K562 (cell line): ENCODE data around the gene PMEPA1. TPM values are rescaled to one million over a fixed set of nuclear protein-coding genes. Genes with fewer than 3 reads are reported as not detected.
A peak's percentile ranks its signal among the peaks of the same experiment; 100 is the strongest.

ENCODE experiments used
- FOS ChIP-seq: IDR thresholded peaks from 3 replicates; pipeline ENCODE4 v1.6.1; 2011; ENCODE audit not compliant: insufficient read length; ENCODE audit errors: extremely low read depth
- HLTF ChIP-seq: fragments of 450-650 bp; IDR thresholded peaks from 2 replicates; pipeline ENCODE4 v1.6.1; 2016
- MECOM ChIP-seq: fragments of 250-450 bp; sonication (Bioruptor Pico); IDR thresholded peaks from 2 replicates; pipeline ENCODE4 v1.8.0; 2022; ENCODE audit warnings: inconsistent platforms
- NCOA6 ChIP-seq: fragments of 450-650 bp; IDR thresholded peaks from 2 replicates; pipeline ENCODE4 v1.6.1; 2017; ENCODE audit warnings: mild to moderate bottlenecking
- NFYB ChIP-seq: IDR thresholded peaks from 2 replicates; pipeline ENCODE4 v1.6.1; 2011; ENCODE audit warnings: mild to moderate bottlenecking, moderate library complexity; ENCODE audit not compliant: insufficient read length; ENCODE audit errors: extremely low read depth
- PCBP2 ChIP-seq: fragments of 200-400 bp; formaldehyde crosslinking; IDR thresholded peaks from 2 replicates; pipeline ENCODE4 v1.6.1; 2018; ENCODE audit warnings: low read length, low read depth, mild to moderate bottlenecking, moderate library complexity; ENCODE audit not compliant: poor library complexity, severe bottlenecking
- PHF21A ChIP-seq: fragments of 450-650 bp; IDR thresholded peaks from 2 replicates; pipeline ENCODE4 v1.6.1; 2017; ENCODE audit warnings: low read depth, borderline replicate concordance
- RAD51 ChIP-seq: fragments of 450-650 bp; IDR thresholded peaks from 2 replicates; pipeline ENCODE4 v1.7.1; 2016; ENCODE audit warnings: low read depth, mild to moderate bottlenecking, borderline replicate concordance
- RB1 ChIP-seq: fragments of 450-650 bp; IDR thresholded peaks from 2 replicates; pipeline ENCODE4 v1.6.1; 2017; ENCODE audit warnings: low read depth, mild to moderate bottlenecking
- RUNX1 ChIP-seq: sonication (generic); IDR thresholded peaks from 2 replicates; pipeline ENCODE4 v1.6.1; 2016; ENCODE audit warnings: antibody characterized with exemption, low read depth
- SAP30 ChIP-seq: fragments of 200-600 bp; sonication (generic); IDR thresholded peaks from 2 replicates; pipeline ENCODE4 v1.6.1; 2012; ENCODE audit warnings: borderline replicate concordance, low read depth, mild to moderate bottlenecking, moderate library complexity, low read length, control low read depth, inconsistent platforms; ENCODE audit not compliant: insufficient read depth, poor library complexity, severe bottlenecking
- YBX1 ChIP-seq: fragments of 450-650 bp; IDR thresholded peaks from 2 replicates; pipeline ENCODE4 v1.7.1; 2016; ENCODE audit warnings: mild to moderate bottlenecking
- ZNF263 ChIP-seq: sonication (generic); formaldehyde crosslinking; IDR thresholded peaks from 2 replicates; pipeline ENCODE4 v1.8.0; 2022; ENCODE audit warnings: mild to moderate bottlenecking, missing genetic modification reagents, borderline replicate concordance
- polyA plus RNA-seq, 8 experiments: library from polyadenylated mRNA; depleted of rRNA in 4 of 8; stranded (reverse) in 5 of 8; unstranded in 3 of 8; fragments of >200 nt; fragmentation: Nextera tagmentation in 2 of 8; fragmentation: Illumina TruSeq in 1 of 8; extraction: Ambion mirVana in 2 of 8; extraction: Trizol in 1 of 8; gene quantifications; 2 replicates each; pipeline versions ENCODE4 v1.2.1 to v1.2.3, GENCODE V29; 2011 to 2014; ENCODE audit warnings: inconsistent platforms in 1 of 8, missing spikeins in 1 of 8
- total RNA-seq, 7 experiments: library from RNA; depleted of rRNA in 6 of 7; stranded (reverse); fragments of >200 nt in 6 of 7; fragmentation: Illumina TruSeq in 2 of 7; extraction: Trizol in 2 of 7; gene quantifications; 2 replicates each; pipeline versions ENCODE4 v1.2.1 to v1.2.3, GENCODE V29; 2011 to 2021; ENCODE audit warnings: low replicate concordance in 1 of 7
- TF ChIP-seq, protein P1 (sequence below): IDR thresholded peaks from 2 replicates; pipeline ENCODE4 v1.6.1; 2012; ENCODE audit warnings: low read depth, low read length, improper control_type of control experiment, borderline replicate concordance
- TF ChIP-seq, protein P2 (sequence below): sonication (generic); formaldehyde crosslinking; IDR thresholded peaks from 2 replicates; pipeline ENCODE4 v1.5.0; 2020; ENCODE audit warnings: missing genetic modification reagents
- TF ChIP-seq, protein P3 (sequence below): fragments of 450-650 bp; IDR thresholded peaks from one replicate; pipeline ENCODE4 v1.6.1; 2018; ENCODE audit warnings: mild to moderate bottlenecking, moderate library complexity; ENCODE audit not compliant: partially characterized antibody
- TF ChIP-seq, protein P4 (sequence below), 2 experiments: fragments of 450-650 bp in 1 of 2; sonication (generic) in 1 of 2; formaldehyde crosslinking in 1 of 2; IDR thresholded peaks in 1 of 2; conservative IDR thresholded peaks in 1 of 2; 2 replicates each; pipeline versions ENCODE4 v1.6.1 to v1.8.1; 2016 to 2023; ENCODE audit warnings: mild to moderate bottlenecking in 2 of 2, moderate library complexity in 2 of 2, inconsistent platforms in 1 of 2, missing genetic modification reagents in 1 of 2

Gene PMEPA1
- total and polyA plus RNA-seq, 9 of the 15 experiments (the other 6 are each of a cell fraction or from before 2014, with no cell fraction given) = 0.16 TPM; not detected in 8

DNA sequence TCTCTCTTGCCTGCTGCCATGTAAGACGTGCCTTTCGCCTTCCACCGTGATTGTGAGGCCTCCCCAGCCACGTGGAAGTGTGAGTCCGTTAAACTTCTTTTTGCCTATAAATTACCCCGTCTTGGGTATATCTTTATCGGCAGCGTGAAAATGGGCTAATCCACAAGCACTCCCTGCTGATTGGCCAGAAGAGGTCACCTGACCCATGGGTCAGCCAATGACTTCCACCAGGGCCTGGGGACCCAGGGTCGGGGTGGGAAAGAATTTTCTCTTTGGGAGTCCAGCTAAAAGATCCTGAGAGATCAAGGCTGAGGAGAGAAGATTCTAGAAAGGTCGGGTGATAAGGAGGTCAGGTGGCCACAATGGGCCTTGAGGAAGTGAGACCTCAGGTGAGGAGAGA is 106.7 kb downstream of the PMEPA1 start (continued):
- TF ChIP-seq RUNX1 (no peak), HLTF (no peak), MECOM (CRISPR knock-in tag) (no peak), PHF21A (no peak), NFYB (peak; percentile 63), NCOA6 (no peak), YBX1 (no peak), RAD51 (peak; percentile 73; the same call in 1 of the 2 replicates), ZNF263 (CRISPR knock-in tag) (no peak), SAP30 (no peak), PCBP2 (no peak), RB1 (no peak), FOS (no peak)
- TF ChIP-seq, protein P1, sequence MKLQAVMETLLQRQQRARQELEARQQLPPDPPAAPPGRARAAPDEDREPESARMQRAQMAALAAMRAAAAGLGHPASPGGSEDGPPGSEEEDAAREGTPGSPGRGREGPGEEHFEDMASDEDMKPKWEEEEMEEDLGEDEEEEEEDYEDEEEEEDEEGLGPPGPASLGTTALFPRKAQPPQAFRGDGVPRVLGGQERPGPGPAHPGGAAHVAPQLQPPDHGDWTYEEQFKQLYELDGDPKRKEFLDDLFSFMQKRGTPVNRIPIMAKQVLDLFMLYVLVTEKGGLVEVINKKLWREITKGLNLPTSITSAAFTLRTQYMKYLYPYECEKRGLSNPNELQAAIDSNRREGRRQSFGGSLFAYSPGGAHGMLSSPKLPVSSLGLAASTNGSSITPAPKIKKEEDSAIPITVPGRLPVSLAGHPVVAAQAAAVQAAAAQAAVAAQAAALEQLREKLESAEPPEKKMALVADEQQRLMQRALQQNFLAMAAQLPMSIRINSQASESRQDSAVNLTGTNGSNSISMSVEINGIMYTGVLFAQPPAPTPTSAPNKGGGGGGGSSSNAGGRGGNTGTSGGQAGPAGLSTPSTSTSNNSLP = no peak
- TF ChIP-seq, protein P2, sequence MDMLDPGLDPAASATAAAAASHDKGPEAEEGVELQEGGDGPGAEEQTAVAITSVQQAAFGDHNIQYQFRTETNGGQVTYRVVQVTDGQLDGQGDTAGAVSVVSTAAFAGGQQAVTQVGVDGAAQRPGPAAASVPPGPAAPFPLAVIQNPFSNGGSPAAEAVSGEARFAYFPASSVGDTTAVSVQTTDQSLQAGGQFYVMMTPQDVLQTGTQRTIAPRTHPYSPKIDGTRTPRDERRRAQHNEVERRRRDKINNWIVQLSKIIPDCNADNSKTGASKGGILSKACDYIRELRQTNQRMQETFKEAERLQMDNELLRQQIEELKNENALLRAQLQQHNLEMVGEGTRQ (CRISPR knock-in tag) = peak; percentile 74
- TF ChIP-seq, protein P3, sequence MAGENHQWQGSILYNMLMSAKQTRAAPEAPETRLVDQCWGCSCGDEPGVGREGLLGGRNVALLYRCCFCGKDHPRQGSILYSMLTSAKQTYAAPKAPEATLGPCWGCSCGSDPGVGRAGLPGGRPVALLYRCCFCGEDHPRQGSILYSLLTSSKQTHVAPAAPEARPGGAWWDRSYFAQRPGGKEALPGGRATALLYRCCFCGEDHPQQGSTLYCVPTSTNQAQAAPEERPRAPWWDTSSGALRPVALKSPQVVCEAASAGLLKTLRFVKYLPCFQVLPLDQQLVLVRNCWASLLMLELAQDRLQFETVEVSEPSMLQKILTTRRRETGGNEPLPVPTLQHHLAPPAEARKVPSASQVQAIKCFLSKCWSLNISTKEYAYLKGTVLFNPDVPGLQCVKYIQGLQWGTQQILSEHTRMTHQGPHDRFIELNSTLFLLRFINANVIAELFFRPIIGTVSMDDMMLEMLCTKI = no peak
- TF ChIP-seq, protein P4, sequence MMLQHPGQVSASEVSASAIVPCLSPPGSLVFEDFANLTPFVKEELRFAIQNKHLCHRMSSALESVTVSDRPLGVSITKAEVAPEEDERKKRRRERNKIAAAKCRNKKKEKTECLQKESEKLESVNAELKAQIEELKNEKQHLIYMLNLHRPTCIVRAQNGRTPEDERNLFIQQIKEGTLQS (IDR thresholded peaks at IDR 0.05) = no peak
- TF ChIP-seq, protein P4 (CRISPR knock-in tag; conservative IDR thresholded peaks at IDR 0.05) = no peak
